C4-2B (cell line): Measurements from ENCODE around the gene BCORL1.

ENCODE experiments used
- H3K27ac ChIP-seq: fragments of 450-650 bp; 2 replicates; pipeline ENCODE4 v1.5.1; 2017
- CTCF ChIP-seq: fragments of 450-650 bp; conservative IDR thresholded peaks from 2 replicates; pipeline ENCODE4 v1.5.1; 2017; ENCODE audit warnings: mild to moderate bottlenecking
- ZFX ChIP-seq: fragments of 450-650 bp; IDR thresholded peaks from 2 replicates; pipeline ENCODE4 v1.6.1; 2017

The BCORL1 gene

GRCh38 chrX:129982300-129983251, at the start of gene BCORL1:
BCORL1 (plus strand) TSS chrX:129982635; CDS start chrX:130005232, 22,597 bp downstream.
- no peak for TF ChIP-seq ZFX
- no peak for TF ChIP-seq CTCF
- H3K27ac ChIP-seq, result peak within 1 kb of the TSS; percentile 15; the same call in 1 of the 2 replicates

GRCh38 chrX:129932821-129933321, 49.6 kb upstream of the BCORL1 start:
- peak overlapping the region; percentile 86 for H3K27ac ChIP-seq
- TF ChIP-seq CTCF, result no peak
- peak; percentile 10; the same call in 1 of the 2 replicates for TF ChIP-seq ZFX

GRCh38 chrX:129933700-129934099, 48.7 kb upstream of the BCORL1 start:
- no peak for TF ChIP-seq CTCF
- no peak for TF ChIP-seq ZFX
- H3K27ac ChIP-seq, result no peak overlapping the region

- TF ChIP-seq ZFX (no peak), CTCF (no peak)
- H3K27ac ChIP-seq, result no peak overlapping the region
These were observed 48.0 kb upstream of the BCORL1 start for GRCh38 chrX:129934461-129934860.

- no peak overlapping the region for H3K27ac ChIP-seq
- TF ChIP-seq ZFX, result no peak
- no peak for TF ChIP-seq CTCF
These were observed 47.5 kb upstream of the BCORL1 start for GRCh38 chrX:129934952-129935351.

- no peak for TF ChIP-seq CTCF
- TF ChIP-seq ZFX, result no peak
- H3K27ac ChIP-seq, result no peak overlapping the region
These were observed 44.4 kb upstream of the BCORL1 start for GRCh38 chrX:129938081-129938480.

- TF ChIP-seq CTCF (no peak), ZFX (no peak)
- no peak overlapping the region for H3K27ac ChIP-seq
These were observed 42.4 kb upstream of the BCORL1 start for GRCh38 chrX:129939986-129940385.
